Testis (tissue), 5 donors: ENCODE results near the gene IFNL3. TPM values are rescaled to one million over a fixed set of nuclear protein-coding genes. Genes with fewer than 3 reads are reported as not detected.
"Not testable (repeated sequence)": the region's sequence is repeated elsewhere in the genome, so short reads cannot be mapped to it uniquely, and the experiment has no call there.

Experiments used
- DNase-seq: peaks from one replicate; pipeline ENCODE4 v3.0.0-alpha.2; 2019
- H3K27ac ChIP-seq, 2 donors: fragments of 200-600 bp; sonication (generic); one replicate each; pipeline ENCODE4 v1.5.1; 2019
- H3K27me3 ChIP-seq: fragments of 200-600 bp; sonication (generic); one replicate; pipeline ENCODE4 v1.5.1; 2019
- H3K36me3 ChIP-seq: fragments of 200-600 bp; sonication (generic); one replicate; pipeline ENCODE4 v1.5.1; 2017; ENCODE audit warnings: low read depth; ENCODE audit errors: missing control alignments
- H3K4me1 ChIP-seq: fragments of 200-600 bp; sonication (generic); one replicate; pipeline ENCODE4 v1.5.1; 2019
- H3K4me3 ChIP-seq, 2 donors: fragments of 200-600 bp; sonication (generic); one replicate each; pipeline ENCODE4 v1.5.1; 2017 to 2019
- H3K9me3 ChIP-seq: fragments of 200-600 bp; sonication (generic); one replicate; pipeline ENCODE4 v1.5.1; 2017
- CTCF ChIP-seq, 3 experiments: fragments of 450-650 bp in 2 of 3; fragments of 200-600 bp in 1 of 3; sonication (generic) in 1 of 3; IDR thresholded peaks; one replicate each; pipeline ENCODE4 v1.5.1; 2016 to 2019; ENCODE audit warnings: antibody characterized with exemption in 3 of 3, mild to moderate bottlenecking in 2 of 3, moderate library complexity in 1 of 3
- POLR2A ChIP-seq: fragments of 450-650 bp; IDR thresholded peaks from one replicate; pipeline ENCODE4 v1.6.1; 2017; ENCODE audit warnings: antibody characterized with exemption, mild to moderate bottlenecking, moderate library complexity
- WGBS, 2 donors: methylation state at CpG; one replicate each; pipeline ENCODE4 v1.1.5; 2018; 5-methylcytosine and 5-hydroxymethylcytosine counted together
- intact Hi-C: fragments of 100-400 bp; cut with DNase I; formaldehyde crosslinking; loops from one replicate; pipeline ENCODE4 v1.15.1; 2023; ENCODE audit warnings: low total_unique reads
- long read RNA-seq, 2 donors: transcript quantifications; one replicate each; lab custom pipeline, GENCODE V29; 2026
- polyA plus RNA-seq: library from polyadenylated mRNA; stranded (reverse); fragments of 350-450 nt; fragmentation: Illumina TruSeq; extraction: RNeasy Lipid Tissue Mini Kit (QIAGEN cat#74804); gene quantifications from one replicate; pipeline ENCODE4 v1.2.3, GENCODE V29; 2014; ENCODE audit warnings: low read depth, low replicate concordance; ENCODE audit not compliant: insufficient read depth
- total RNA-seq, 2 donors: library from RNA; depleted of rRNA; stranded (reverse); fragments of >200 nt; gene quantifications; one replicate each; pipeline ENCODE4 v1.2.3, GENCODE V29; 2016

Gene IFNL3
- total RNA-seq, result not detected
- not detected for polyA plus RNA-seq
- long read RNA-seq, donor 1, result 0 reads
- long read RNA-seq, donor 2, result 0 reads

- WGBS, 2 donors, result 82 to 85% methylated on average over 5 to 9 of the region's 12 CpGs
- H3K27ac ChIP-seq, H3K36me3 ChIP-seq, H3K9me3 ChIP-seq, H3K4me3 ChIP-seq, intact Hi-C loops, H3K4me1 ChIP-seq, H3K27me3 ChIP-seq, DNase-seq: not testable (repeated sequence)
These were observed at the start of gene IFNL3 for GRCh38 chr19:39244410-39245100. TSS of gene IFNL3 (minus strand) at chr19:39245006. CDS start at chr19:39244967, 39 bp downstream.

- no peak for DNase-seq
- TF ChIP-seq POLR2A (no peak), CTCF (IDR thresholded peaks at IDR 0.05) (no peak)
- no peaks in the 10 kb centered on the region for H3K9me3 ChIP-seq
- intact Hi-C loops, result no loop called here
- no peaks in the 10 kb centered on the region for H3K36me3 ChIP-seq
- no peak overlapping the region for H3K4me3 ChIP-seq
- no peaks in the 10 kb centered on the region for H3K4me1 ChIP-seq
- no peak overlapping the region for H3K27ac ChIP-seq
- H3K27me3 ChIP-seq, result no peaks in the 10 kb centered on the region
- 74 to 75% methylated on average over 4 of the region's 4 CpGs for WGBS, 2 donors
These were observed 48.6 kb upstream of the IFNL3 start for GRCh38 chr19:39293394-39293793.

GRCh38 chr19:39284032-39284431 is 39.2 kb upstream of the IFNL3 start:
- Histone ChIP-seq H3K36me3 (no peaks in the 10 kb centered on the region), H3K4me1 (no peaks in the 10 kb centered on the region), H3K27ac (no peak overlapping the region), H3K27me3 (no peaks in the 10 kb centered on the region), H3K4me3 (no peak overlapping the region), H3K9me3 (no peaks in the 10 kb centered on the region)
- intact Hi-C loops, result no loop called here
- DNase-seq, result no peak
- 81 to 91% methylated on average over 1 of the region's 1 CpG for WGBS, 2 donors
- TF ChIP-seq POLR2A (no peak), CTCF (IDR thresholded peaks at IDR 0.05) (no peak)

GRCh38 chr19:39282021-39282420 is 37.2 kb upstream of the IFNL3 start:
- DNase-seq, result no peak
- Histone ChIP-seq H3K27ac (no peak overlapping the region), H3K9me3 (no peaks in the 10 kb centered on the region), H3K4me3 (no peak overlapping the region), H3K4me1 (no peaks in the 10 kb centered on the region), H3K27me3 (no peaks in the 10 kb centered on the region), H3K36me3 (no peaks in the 10 kb centered on the region)
- intact Hi-C loops, result no loop called here
- WGBS, 2 donors, result 69 to 75% methylated on average over 1 of the region's 1 CpG
- TF ChIP-seq POLR2A (no peak), CTCF (IDR thresholded peaks at IDR 0.05) (no peak)

GRCh38 chr19:39277598-39277997 is 32.8 kb upstream of the IFNL3 start:
- 84 to 86% methylated on average over 7 of the region's 7 CpGs for WGBS, 2 donors
- intact Hi-C loops, result no loop called here
- Histone ChIP-seq H3K9me3 (no peaks in the 10 kb centered on the region), H3K4me1 (no peaks in the 10 kb centered on the region), H3K4me3 (no peak overlapping the region), H3K27ac (no peak overlapping the region), H3K36me3 (no peaks in the 10 kb centered on the region), H3K27me3 (no peaks in the 10 kb centered on the region)
- no peak for TF ChIP-seq CTCF (IDR thresholded peaks at IDR 0.05)
- no peak for TF ChIP-seq POLR2A
- no peak for DNase-seq
